GM18507 (cell line): ENCODE data around the gene NACA2.
"Not testable (repeated sequence)": the region's sequence is repeated elsewhere in the genome, so short reads cannot be mapped to it uniquely, and the experiment has no call there.

ENCODE experiments used
- DNase-seq: peaks from one replicate; pipeline ENCODE4 v3.0.0; 2011; ENCODE audit warnings: low read depth; ENCODE audit not compliant: insufficient read length; ENCODE audit errors: extremely low spot score
- FAIRE-seq: peaks from 2 replicates; lab custom pipeline; 2011; peaks lifted over from hg19 to GRCh38; lab: Jason Lieb, UNC

NACA2 gene

GRCh38 chr17:61591018-61591417, at the start of gene NACA2:
Gene NACA2, minus strand, starts transcription at chr17:61591219. Its CDS starts 39 bp downstream, at chr17:61591180.
- no peak for FAIRE-seq

GRCh38 chr17:61639818-61640217, 48.8 kb upstream of the NACA2 start:
- DNase-seq (no peak), FAIRE-seq (no peak)

More at GRCh38 chr17:61591018-61591417, at the start of gene NACA2:
- DNase-seq = no peak

- DNase-seq = no peak
- FAIRE-seq = no peak
These were observed 47.1 kb upstream of the NACA2 start for GRCh38 chr17:61638087-61638486.

- DNase-seq = no peak
- peak; percentile 95 for FAIRE-seq
These were observed 45.0 kb upstream of the NACA2 start for GRCh38 chr17:61635913-61636432.

- no peak for FAIRE-seq
- DNase-seq = no peak
These were observed 44.0 kb upstream of the NACA2 start for GRCh38 chr17:61634942-61635538.

- DNase-seq (no peak), FAIRE-seq (no peak)
These were observed 43.1 kb upstream of the NACA2 start for GRCh38 chr17:61634011-61634539.

GRCh38 chr17:61632826-61633225, 41.8 kb upstream of the NACA2 start:
- no peak for FAIRE-seq
- DNase-seq = no peak

GRCh38 chr17:61631800-61632199, 40.8 kb upstream of the NACA2 start:
- FAIRE-seq (no peak), DNase-seq (no peak)

- not testable (repeated sequence) for DNase-seq, FAIRE-seq
These were observed 37.1 kb upstream of the NACA2 start for GRCh38 chr17:61628158-61628557.

GRCh38 chr17:61627658-61628057, 36.6 kb upstream of the NACA2 start:
- FAIRE-seq (no peak), DNase-seq (no peak)

GRCh38 chr17:61627125-61627524, 36.1 kb upstream of the NACA2 start:
- FAIRE-seq = no peak

GRCh38 chr17:61625564-61625963, 34.5 kb upstream of the NACA2 start:
- FAIRE-seq (no peak), DNase-seq (no peak)

More at GRCh38 chr17:61627125-61627524, 36.1 kb upstream of the NACA2 start:
- DNase-seq = no peak

- FAIRE-seq = no peak
- DNase-seq = no peak
These were observed 33.9 kb upstream of the NACA2 start for GRCh38 chr17:61624951-61625350.

- DNase-seq (no peak), FAIRE-seq (no peak)
These were observed 30.3 kb upstream of the NACA2 start for GRCh38 chr17:61621317-61621716.

- FAIRE-seq (no peak), DNase-seq (no peak)
These were observed 28.9 kb upstream of the NACA2 start for GRCh38 chr17:61619953-61620352.

GRCh38 chr17:61619493-61619892, 28.5 kb upstream of the NACA2 start:
- DNase-seq = no peak
- FAIRE-seq = no peak

- no peak for DNase-seq
- no peak for FAIRE-seq
These were observed 27.9 kb upstream of the NACA2 start for GRCh38 chr17:61618950-61619349.

GRCh38 chr17:61617330-61617729, 26.3 kb upstream of the NACA2 start:
- no peak for FAIRE-seq

GRCh38 chr17:61616783-61617182, 25.8 kb upstream of the NACA2 start:
- no peak for DNase-seq
- no peak for FAIRE-seq

More at GRCh38 chr17:61617330-61617729, 26.3 kb upstream of the NACA2 start:
- no peak for DNase-seq

GRCh38 chr17:61614219-61614618, 23.2 kb upstream of the NACA2 start:
- FAIRE-seq = no peak
- DNase-seq = no peak

- DNase-seq = no peak
- FAIRE-seq = no peak
These were observed 20.3 kb upstream of the NACA2 start for GRCh38 chr17:61611323-61611722.
